HG03565 (cell line): ENCODE measurements around the gene MNAT1.

Experiments
- ATAC-seq: cut with Tn5 transposase; IDR thresholded peaks from one replicate; pipeline ENCODE4 v1.9.1; 2021; ENCODE audit warnings: mild to moderate bottlenecking, moderate library complexity; ENCODE audit not compliant: unreplicated experiment

Gene MNAT1

DNA sequence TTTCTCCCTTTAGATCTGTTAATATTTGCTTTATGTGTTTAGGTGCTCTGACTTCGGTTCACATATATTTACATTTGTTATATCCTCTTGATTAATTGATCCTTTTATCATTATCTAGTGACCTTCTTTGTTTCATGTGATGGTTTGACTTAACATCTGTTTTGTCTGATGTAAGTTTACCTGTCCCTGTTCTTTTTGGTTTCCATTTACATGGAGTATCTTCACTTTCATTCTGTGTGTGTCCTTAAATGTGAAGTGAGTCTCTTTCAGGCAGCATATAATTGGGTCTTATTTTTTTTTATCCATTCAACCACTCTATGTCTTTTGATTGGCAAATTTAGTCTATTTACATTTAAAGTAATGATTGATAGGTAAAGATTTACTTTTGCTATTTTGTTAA, 222.1 kb downstream of the MNAT1 start:
- no peak for ATAC-seq

DNA sequence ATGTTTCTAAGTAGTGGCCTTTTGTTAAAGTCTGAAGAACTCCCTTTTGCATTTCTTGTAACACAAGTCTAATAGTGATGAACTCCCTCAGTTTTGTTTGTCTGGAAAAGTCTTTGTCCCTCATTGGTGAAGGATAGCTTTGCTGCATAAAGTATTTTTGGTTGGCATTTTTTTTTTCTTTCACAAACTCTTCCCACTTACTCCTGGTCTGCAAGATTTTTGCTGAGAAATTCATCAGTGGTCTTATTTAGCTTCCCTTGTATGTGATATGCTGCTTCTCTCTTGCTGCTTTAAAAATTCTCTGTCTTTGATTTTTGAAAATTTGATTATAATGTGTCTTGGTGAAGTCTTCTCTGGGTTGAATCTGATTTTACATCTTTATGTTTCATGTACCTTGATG, 223.6 kb downstream of the MNAT1 start:
- ATAC-seq: no peak

GRCh38 chr14:60963761-60964160, 229.2 kb downstream of the MNAT1 start:
- ATAC-seq: no peak

DNA sequence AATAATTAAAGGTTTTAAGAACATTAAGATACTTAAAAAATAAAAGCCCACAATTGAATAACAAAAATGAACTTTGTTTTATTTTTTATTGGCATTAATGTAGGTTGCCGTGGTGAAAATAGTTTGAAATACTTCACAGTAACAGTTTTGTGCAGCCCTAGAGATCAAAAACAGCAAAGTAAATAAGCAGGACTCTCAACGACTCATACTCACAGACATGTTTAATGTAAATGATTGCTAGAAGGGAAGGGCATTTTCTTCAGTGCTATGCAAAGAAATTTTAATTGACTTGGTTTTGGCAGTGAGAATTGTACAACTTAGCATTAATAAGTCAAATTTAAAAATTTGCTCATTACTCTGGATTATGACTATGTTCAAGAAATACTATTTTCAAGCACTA, 230.3 kb downstream of the MNAT1 start:
- ATAC-seq: no peak

GRCh38 chr14:60965402-60965801, 230.8 kb downstream of the MNAT1 start:
- ATAC-seq: no peak

- no peak for ATAC-seq
These were observed 233.5 kb downstream of the MNAT1 start for GRCh38 chr14:60968099-60968498.

DNA sequence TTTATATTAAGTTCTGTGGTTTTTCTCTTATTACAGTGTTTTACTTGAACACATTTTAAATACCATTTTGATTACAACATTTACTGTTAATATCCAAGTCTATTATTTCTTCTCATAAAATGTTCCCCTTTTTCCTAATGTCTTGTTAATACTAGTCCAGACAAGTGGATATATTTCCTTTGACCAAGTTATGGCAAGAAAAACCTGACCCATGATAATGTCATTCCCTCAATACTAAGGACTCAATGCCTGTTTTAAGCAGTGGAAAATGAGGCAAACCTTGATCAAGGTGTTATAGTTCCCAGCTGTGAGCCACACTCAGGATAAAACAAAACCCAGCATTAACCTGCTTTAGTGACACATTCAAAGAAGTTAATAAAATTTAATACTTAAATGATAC, 234.1 kb downstream of the MNAT1 start:
- ATAC-seq: no peak

- ATAC-seq: no peak
These were observed 235.6 kb downstream of the MNAT1 start for GRCh38 chr14:60970146-60970545.

DNA sequence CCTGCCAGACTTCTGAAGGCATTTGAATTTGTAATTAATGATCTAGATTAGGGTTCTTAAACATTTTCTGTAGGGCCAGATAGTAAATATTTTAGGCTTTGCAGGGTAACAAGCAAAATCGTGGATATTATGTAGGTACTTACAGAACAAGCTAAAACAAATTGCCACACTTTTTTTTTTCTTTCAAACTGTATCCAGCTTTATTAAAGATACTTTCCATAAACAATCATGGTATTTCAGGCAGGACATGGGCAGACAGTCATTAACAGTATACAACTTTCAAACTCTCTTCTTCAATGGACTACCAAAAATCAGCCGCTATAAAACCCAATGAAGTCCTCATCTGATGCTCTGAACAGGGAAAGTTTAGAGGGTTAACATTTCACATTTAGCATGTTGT, 236.7 kb downstream of the MNAT1 start:
- no peak for ATAC-seq

- ATAC-seq: no peak
These were observed 237.7 kb downstream of the MNAT1 start for GRCh38 chr14:60972295-60972694.

DNA sequence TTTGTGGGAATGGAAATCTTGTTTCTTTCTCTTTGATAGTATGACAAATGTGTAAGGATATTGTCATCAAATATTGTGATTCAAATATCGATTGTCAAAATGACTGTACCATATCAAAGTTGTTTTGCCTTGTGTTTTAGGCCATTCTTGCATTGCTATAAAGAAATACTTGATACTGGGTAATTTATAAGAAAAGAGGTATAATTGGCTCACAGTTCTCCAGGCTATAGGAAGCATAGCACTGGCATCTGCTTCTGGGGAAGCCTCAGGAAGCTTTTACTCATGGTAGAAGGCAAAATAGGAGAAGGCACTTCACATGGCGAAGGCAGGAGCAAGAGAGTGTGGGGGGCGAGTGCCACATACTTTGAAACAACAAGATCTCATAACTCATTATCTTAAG, 238.5 kb downstream of the MNAT1 start:
- ATAC-seq: no peak

- no peak for ATAC-seq
These were observed 239.6 kb downstream of the MNAT1 start for GRCh38 chr14:60974090-60974651.

DNA sequence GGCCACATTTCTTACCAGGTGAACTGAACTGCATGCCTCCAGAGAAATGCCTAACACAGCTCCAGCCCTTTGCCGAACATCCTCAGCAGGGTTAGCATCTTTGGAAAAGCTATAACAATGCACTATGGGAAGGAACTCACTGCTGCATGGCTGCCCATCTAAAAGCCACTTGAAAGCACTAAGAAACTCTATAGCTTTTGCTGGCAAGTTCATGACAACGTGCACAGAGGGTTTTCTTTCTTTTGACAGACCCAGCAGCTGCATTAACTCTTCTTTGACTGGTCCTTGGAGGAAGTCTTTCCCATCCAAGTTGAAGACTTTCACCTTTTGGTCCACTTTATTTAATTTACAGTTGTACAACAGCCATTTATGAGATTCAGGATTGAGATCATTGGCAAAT, 241.0 kb downstream of the MNAT1 start:
- ATAC-seq: no peak

GRCh38 chr14:60977847-60978246, 243.3 kb downstream of the MNAT1 start:
- no peak for ATAC-seq

- ATAC-seq: peak; percentile 75
These were observed 246.5 kb downstream of the MNAT1 start, which contains the start of the genes SLC38A6 and TRMT5 for GRCh38 chr14:60980811-60981632. Gene SLC38A6, plus strand, starts transcription at chr14:60981245. Its CDS starts 33 bp downstream, at chr14:60981278. Gene TRMT5, minus strand, starts transcription at chr14:60981079. Its CDS starts 106 bp downstream, at chr14:60980973.

- no peak for ATAC-seq
These were observed 247.3 kb downstream of the MNAT1 start for GRCh38 chr14:60981633-60982455.

- no peak for ATAC-seq
These were observed 249.6 kb downstream of the MNAT1 start for GRCh38 chr14:60984196-60984595.

DNA sequence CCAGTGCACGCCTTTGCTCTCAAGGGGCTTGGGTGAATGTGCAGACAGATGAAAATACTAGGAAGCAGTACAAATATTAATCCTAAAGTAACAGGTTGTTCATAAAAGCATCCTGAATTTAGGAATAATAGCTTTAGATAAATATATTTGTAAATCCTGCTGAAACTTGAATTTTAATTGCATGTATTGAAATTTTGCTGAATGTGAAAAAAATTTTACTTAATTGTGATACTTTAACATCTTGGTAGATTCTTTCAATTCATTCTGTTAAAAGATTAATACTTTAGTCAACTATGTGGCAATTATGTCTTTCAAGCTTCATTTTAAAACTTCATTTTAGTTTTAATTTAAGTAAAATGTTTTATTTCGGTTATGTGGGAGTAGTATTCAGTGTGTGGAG, 251.9 kb downstream of the MNAT1 start:
- ATAC-seq: no peak

DNA sequence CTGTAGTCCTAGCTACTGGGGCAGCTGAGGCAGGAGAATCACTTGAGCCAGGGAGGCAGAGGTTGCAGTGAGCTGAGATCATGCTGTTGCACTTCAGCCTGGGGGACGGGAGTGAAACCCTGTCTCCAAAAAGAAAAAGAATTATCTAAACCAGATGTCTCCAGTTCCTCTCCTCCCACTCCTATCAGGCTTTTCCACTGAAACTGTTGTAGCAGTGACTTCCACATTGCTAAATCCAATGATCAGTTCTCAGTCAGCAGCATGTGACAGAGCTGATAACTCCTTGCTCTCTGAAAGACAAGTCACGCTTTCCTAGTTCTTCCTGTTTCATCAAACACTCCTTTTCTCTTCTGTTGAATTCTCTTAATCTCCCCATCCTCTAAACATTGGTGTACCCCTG, 255.0 kb downstream of the MNAT1 start:
- no peak for ATAC-seq

- no peak for ATAC-seq
These were observed 264.1 kb downstream of the MNAT1 start for GRCh38 chr14:60998617-60999016.

- ATAC-seq: no peak
These were observed 265.0 kb downstream of the MNAT1 start for GRCh38 chr14:60999536-60999935.

DNA sequence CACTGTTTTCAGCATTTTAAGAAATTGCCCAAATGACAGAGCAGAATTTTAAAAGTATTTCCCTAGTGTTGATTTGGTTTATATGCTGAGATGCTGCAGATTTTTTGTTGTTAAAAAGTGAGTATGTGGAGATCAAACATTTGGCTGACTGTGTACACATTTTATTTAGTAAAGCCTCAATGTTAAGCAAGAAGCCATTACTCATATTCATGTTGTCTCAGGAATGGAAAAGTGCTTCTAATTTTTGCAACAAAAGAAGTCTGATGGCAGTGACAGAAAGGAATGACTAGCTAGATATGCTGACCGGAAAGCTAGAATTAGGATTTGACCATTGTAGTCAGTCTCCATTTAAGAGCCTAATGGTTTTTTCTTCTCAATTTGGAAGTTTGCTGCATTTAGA, 269.0 kb downstream of the MNAT1 start:
- no peak for ATAC-seq
